Activated naive CD8-positive, alpha-beta T cell treated with anti-CD3 and anti-CD28 coated beads, Interleukin-2, amount 50 U/mL, for 24 hours (primary cell): Measurements from ENCODE around the gene OR2A7.
"Not testable (repeated sequence)": the region's sequence is repeated elsewhere in the genome, so short reads cannot be mapped to it uniquely, and the experiment has no call there.

Experiments used
- ATAC-seq: fragments of 150-1000 bp; cut with Tn5 transposase; one replicate; pipeline ENCODE4 v1.10.0; 2021
- DNase-seq: peaks from one replicate; pipeline ENCODE4 v3.0.0; 2021
- H3K27ac Mint-ChIP-seq: one replicate; pipeline ENCODE4 v1.8.0; 2021; ENCODE audit warnings: mild to moderate bottlenecking, mixed read lengths
- H3K27me3 Mint-ChIP-seq: one replicate; pipeline ENCODE4 v1.8.0; 2021; ENCODE audit warnings: mixed read lengths
- H3K36me3 Mint-ChIP-seq: one replicate; pipeline ENCODE4 v1.8.0; 2021; ENCODE audit warnings: low read depth, mixed read lengths
- H3K4me1 Mint-ChIP-seq: one replicate; pipeline ENCODE4 v1.8.0; 2021; ENCODE audit warnings: mixed read lengths
- H3K4me3 Mint-ChIP-seq: one replicate; pipeline ENCODE4 v1.8.0; 2021; ENCODE audit warnings: mild to moderate bottlenecking, moderate library complexity, mixed read lengths
- H3K9me3 Mint-ChIP-seq: one replicate; pipeline ENCODE4 v1.8.0; 2021; ENCODE audit warnings: mixed read lengths

OR2A7 gene

GRCh38 chr7:144264692-144265091 lies at the start of gene OR2A7:
OR2A7 (minus strand) TSS chr7:144264792; CDS start chr7:144259628, 5,164 bp downstream.
- not testable (repeated sequence) for H3K4me1 Mint-ChIP-seq, H3K4me3 Mint-ChIP-seq, H3K27ac Mint-ChIP-seq, DNase-seq, ATAC-seq, H3K27me3 Mint-ChIP-seq, H3K36me3 Mint-ChIP-seq, H3K9me3 Mint-ChIP-seq

GRCh38 chr7:144311872-144312469 lies 47.4 kb upstream of the OR2A7 start, which contains the start of gene OR2A1:
OR2A1 (plus strand) TSS chr7:144312419; CDS start chr7:144318125, 5,706 bp downstream.
- H3K27me3 Mint-ChIP-seq, H3K4me1 Mint-ChIP-seq, H3K4me3 Mint-ChIP-seq, H3K36me3 Mint-ChIP-seq, H3K9me3 Mint-ChIP-seq, H3K27ac Mint-ChIP-seq, DNase-seq, ATAC-seq: not testable (repeated sequence)

DNA sequence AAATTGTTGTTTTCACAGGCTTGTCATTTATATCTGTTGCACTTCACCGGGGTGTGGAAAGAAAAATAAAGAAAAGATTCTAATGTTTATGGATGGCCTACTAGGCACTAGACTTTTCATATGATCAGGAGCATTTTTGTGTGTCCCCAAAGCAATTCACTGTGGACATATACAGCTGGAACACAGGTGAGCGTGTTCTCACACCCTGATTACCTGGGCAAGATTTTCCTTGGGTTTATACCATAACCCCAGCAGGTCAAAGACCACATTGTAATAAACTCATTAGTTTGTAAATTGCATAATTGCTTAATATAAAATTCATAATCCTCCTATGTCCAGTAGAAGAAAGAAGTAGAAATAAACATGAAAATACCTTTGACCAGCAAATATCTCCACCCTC lies 46.6 kb upstream of the OR2A7 start:
- not testable (repeated sequence) for ATAC-seq, H3K27ac Mint-ChIP-seq, DNase-seq, H3K27me3 Mint-ChIP-seq, H3K36me3 Mint-ChIP-seq, H3K4me3 Mint-ChIP-seq, H3K4me1 Mint-ChIP-seq, H3K9me3 Mint-ChIP-seq

GRCh38 chr7:144309702-144310101 lies 45.1 kb upstream of the OR2A7 start:
- not testable (repeated sequence) for H3K4me3 Mint-ChIP-seq, H3K36me3 Mint-ChIP-seq, H3K9me3 Mint-ChIP-seq, H3K27me3 Mint-ChIP-seq, H3K27ac Mint-ChIP-seq, H3K4me1 Mint-ChIP-seq, DNase-seq, ATAC-seq

DNA sequence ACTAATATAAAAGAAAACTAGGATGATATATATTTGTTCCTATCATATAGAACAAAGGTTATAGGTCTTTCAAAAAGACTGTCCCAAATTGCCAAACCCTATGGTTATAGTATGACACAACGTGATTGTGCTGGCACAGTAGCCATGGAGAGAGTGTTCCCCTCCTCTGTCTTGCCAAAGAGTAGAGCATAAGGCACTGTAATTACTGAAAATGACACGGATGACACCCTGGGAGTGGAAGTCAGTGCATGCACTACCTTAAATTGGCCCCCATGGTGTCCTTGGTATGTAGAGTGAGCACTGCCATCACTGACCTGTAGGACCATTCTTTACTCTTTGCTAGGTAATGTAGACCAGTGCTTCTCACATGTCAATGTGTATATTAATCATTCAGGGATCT lies 40.6 kb upstream of the OR2A7 start:
- H3K4me1 Mint-ChIP-seq, H3K27me3 Mint-ChIP-seq, DNase-seq, ATAC-seq, H3K9me3 Mint-ChIP-seq, H3K4me3 Mint-ChIP-seq, H3K36me3 Mint-ChIP-seq, H3K27ac Mint-ChIP-seq: not testable (repeated sequence)

- H3K9me3 Mint-ChIP-seq, H3K27ac Mint-ChIP-seq, H3K4me3 Mint-ChIP-seq, H3K27me3 Mint-ChIP-seq, H3K4me1 Mint-ChIP-seq, ATAC-seq, DNase-seq, H3K36me3 Mint-ChIP-seq: not testable (repeated sequence)
Observed at GRCh38 chr7:144303607-144304006, 39.0 kb upstream of the OR2A7 start.

DNA sequence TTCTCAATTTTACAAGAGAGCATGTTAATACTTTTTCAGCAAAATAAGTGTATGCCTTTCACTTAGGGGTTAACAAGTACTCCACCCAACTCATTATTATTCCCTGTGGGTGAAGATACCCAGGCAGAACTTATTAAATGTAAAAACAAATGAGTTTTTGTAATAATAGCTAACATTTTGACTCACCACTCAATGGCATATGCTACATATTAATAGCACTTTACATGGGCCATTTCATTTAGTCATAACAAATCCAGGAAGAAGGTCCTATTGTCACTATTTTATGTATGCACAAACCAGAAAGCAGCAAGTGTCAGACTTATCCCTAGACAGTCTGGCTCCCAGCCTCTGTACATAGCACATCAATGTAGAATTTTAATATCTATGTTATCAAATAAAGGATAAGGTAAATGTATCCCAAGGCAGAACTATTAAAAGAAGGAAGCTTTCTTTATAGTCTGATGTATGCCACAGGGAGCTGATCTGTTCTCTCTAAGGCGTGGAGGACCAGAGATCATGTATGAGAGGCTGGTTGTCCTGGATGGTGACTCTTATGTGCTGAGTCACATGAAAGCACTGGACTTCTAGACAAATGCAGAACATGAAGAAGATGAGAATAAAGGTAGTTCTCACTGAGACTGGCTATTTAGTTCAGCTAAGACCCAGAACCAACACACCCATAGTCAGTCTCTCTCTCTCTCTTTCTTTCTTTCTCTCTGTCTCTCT lies 38.1 kb upstream of the OR2A7 start:
- H3K4me3 Mint-ChIP-seq, H3K4me1 Mint-ChIP-seq, ATAC-seq, H3K27ac Mint-ChIP-seq, H3K36me3 Mint-ChIP-seq, H3K9me3 Mint-ChIP-seq, DNase-seq, H3K27me3 Mint-ChIP-seq: not testable (repeated sequence)

DNA sequence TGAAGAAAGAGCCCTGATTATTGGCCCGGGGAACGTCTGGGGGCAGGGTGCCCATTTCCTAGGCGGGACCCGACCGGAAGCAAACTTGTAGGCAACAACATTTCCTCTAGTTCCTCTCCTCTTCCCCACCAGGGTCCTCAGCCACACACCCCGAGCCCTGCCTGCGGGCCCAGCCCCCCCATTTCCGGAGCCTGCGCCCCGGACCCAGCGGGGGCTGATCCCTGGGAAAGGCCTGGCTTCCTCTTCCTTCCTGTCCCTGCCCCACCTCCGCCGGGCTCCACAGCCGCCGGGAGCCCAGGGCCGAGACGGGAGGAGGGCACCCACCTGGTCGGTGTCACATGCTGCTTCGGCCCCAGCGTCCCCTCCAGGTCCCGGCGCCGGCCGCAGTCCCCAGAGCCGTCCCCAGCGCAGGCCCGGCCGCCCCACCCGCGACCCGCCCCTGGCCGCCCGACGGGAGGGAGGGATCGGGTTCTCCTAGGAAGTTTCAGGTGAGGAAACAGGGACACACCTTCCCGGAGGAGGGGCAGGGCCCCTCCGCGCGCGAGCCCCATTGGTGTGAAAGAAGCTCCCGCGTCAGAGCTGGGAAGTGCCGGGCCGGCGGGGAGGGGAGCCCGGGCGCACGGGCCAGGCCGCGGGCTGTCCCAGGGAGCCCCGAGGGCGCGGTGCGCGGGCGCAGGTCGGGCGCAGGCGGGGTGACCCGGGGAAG lies 29.4 kb upstream of the OR2A7 start:
- H3K4me1 Mint-ChIP-seq, H3K9me3 Mint-ChIP-seq, H3K27me3 Mint-ChIP-seq, DNase-seq, H3K27ac Mint-ChIP-seq, H3K36me3 Mint-ChIP-seq, H3K4me3 Mint-ChIP-seq: not testable (repeated sequence)
- ATAC-seq, result peak; percentile 75

DNA sequence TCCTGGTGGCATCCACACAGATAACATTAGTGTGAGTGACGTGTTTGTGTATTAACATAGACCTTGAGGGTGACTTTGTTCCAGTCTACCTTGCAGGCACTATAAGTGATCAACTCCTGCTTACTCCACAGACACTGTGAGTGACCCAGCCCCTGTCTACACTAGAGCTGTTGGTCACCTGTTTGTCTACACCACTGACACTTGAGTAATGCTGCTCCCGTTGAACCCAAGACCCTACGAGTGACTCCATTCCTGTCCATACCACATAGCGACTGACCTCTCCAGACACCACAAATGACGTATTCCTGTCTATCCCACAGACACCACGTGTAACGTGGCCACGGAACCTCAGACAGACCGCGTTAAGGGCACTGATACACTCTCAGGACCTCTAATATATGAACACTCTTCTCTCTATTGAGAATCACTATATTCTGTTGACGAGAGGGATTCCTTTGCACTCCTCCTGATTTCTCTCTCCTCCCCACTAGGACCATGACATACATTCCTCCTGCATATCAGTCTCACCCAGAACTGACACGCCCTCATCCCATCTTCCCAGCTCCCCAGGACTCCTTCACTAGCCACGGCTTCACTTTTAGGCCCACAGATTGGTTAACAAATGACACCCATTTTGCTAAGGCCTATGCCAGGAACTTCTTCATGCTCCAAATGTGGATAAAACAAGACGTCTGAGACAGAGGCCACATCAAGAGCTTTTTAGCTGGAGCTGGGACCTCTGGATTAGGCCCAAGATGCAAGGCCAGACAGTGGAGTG lies 28.0 kb upstream of the OR2A7 start:
- H3K9me3 Mint-ChIP-seq, H3K36me3 Mint-ChIP-seq, DNase-seq, H3K27me3 Mint-ChIP-seq, H3K4me3 Mint-ChIP-seq, H3K4me1 Mint-ChIP-seq, H3K27ac Mint-ChIP-seq: not testable (repeated sequence)
- peak; percentile 17 for ATAC-seq

DNA sequence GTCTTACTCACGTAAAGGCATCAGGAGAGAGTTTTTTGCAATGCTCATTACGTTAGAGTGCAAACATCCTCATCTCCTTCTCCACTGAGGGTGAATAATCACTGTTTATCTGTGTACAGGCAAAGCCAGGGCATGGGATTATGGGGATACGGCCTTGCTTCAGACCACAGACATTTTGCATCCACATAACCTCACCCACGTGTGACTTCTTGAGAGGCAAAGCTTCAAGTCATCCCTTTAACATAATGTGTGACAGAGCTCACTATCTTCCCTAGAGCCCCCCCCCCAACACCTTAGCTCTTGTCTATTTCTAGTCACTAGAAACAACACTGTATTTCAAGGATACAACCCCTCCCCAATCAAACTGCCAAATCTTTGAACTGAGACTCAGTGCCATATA lies 27.0 kb upstream of the OR2A7 start:
- ATAC-seq, H3K4me3 Mint-ChIP-seq, H3K27me3 Mint-ChIP-seq, DNase-seq, H3K9me3 Mint-ChIP-seq, H3K36me3 Mint-ChIP-seq, H3K4me1 Mint-ChIP-seq, H3K27ac Mint-ChIP-seq: not testable (repeated sequence)

GRCh38 chr7:144287171-144287784 lies 22.7 kb upstream of the OR2A7 start:
- H3K27me3 Mint-ChIP-seq, H3K4me3 Mint-ChIP-seq, H3K36me3 Mint-ChIP-seq, H3K27ac Mint-ChIP-seq, DNase-seq, H3K9me3 Mint-ChIP-seq, H3K4me1 Mint-ChIP-seq, ATAC-seq: not testable (repeated sequence)

- H3K4me3 Mint-ChIP-seq, H3K27ac Mint-ChIP-seq, H3K9me3 Mint-ChIP-seq: not testable (repeated sequence)
Observed at GRCh38 chr7:144283716-144284115, 19.1 kb upstream of the OR2A7 start.

GRCh38 chr7:144282490-144282889 lies 17.9 kb upstream of the OR2A7 start:
- H3K27me3 Mint-ChIP-seq, H3K9me3 Mint-ChIP-seq, H3K4me3 Mint-ChIP-seq, H3K4me1 Mint-ChIP-seq, DNase-seq, ATAC-seq, H3K27ac Mint-ChIP-seq, H3K36me3 Mint-ChIP-seq: not testable (repeated sequence)

More at GRCh38 chr7:144283716-144284115, 19.1 kb upstream of the OR2A7 start:
- H3K4me1 Mint-ChIP-seq, H3K36me3 Mint-ChIP-seq, H3K27me3 Mint-ChIP-seq, ATAC-seq, DNase-seq: not testable (repeated sequence)

DNA sequence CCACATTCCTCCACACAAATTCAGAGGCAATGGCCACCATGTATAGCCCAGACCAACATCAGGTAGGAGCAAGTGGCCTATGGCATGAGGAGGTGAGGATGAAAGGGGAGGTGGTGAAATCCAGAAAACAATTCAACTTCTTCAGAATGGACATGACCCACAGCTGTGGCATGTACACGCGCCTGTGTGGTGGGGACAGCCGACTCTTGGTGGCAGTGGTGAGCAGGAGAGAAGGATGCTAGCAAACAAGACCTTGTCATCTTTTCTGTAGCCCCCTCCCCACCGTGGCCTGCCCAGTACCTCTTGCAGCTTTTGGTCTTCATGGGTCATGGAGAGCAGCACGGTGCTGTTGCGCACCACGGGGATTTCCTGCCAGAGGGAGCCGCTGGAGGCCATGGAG lies 17.4 kb upstream of the OR2A7 start:
- H3K4me3 Mint-ChIP-seq, H3K36me3 Mint-ChIP-seq, H3K27ac Mint-ChIP-seq, H3K4me1 Mint-ChIP-seq, H3K9me3 Mint-ChIP-seq, H3K27me3 Mint-ChIP-seq, ATAC-seq, DNase-seq: not testable (repeated sequence)
